K562 (cell line): ENCODE measurements around the gene ST6GALNAC2. TPM values are rescaled to one million over a fixed set of nuclear protein-coding genes. Genes with fewer than 3 reads are reported as not detected.
A peak's percentile ranks its signal among the peaks of the same experiment; 100 is the strongest.

Source experiments
- ATAC-seq: fragments of 200-7000 bp; cut with Tn5 transposase; 3 replicates; pipeline ENCODE4 v1.9.1; 2020; ENCODE audit warnings: moderate library complexity
- BruUV-seq: library from RNA; stranded (reverse); fragments of 400-500 nt; replicated peaks from 2 replicates; lab custom pipeline; 2021; lab: Mats Ljungman, UMichigan
- CTCF ChIA-PET: fragments of 300-600 bp; formaldehyde crosslinking; extraction: SDS; loops from one replicate; lab custom pipeline; 2021; ENCODE audit warnings: low intra/inter-chr PET ratio; lab: Yijun Ruan, JAX
- POLR2A ChIA-PET: fragments of 300-600, 350-650 bp; sonication (Branson Sonifier 250); formaldehyde crosslinking; extraction: SDS; loops from one replicate; lab custom pipeline; 2021; ENCODE audit warnings: antibody characterized with exemption, inconsistent platforms; lab: Yijun Ruan, JAX
- DNase-seq, 4 experiments: peaks; one replicate each; pipeline versions ENCODE4 v3.0.0 to v3.0.0-alpha.2; 2011 to 2018; ENCODE audit warnings: low spot score in 3 of 4, mixed read lengths in 3 of 4; ENCODE audit errors: extremely low read depth in 1 of 4
- FAIRE-seq: peaks from 2 replicates; lab custom pipeline; 2011; peaks lifted over from hg19 to GRCh38; lab: Jason Lieb, UNC
- H2AFZ ChIP-seq: 2 replicates; pipeline ENCODE4 v1.6.0; 2011; ENCODE audit warnings: low read depth, low read length, control low read depth, inconsistent platforms
- H3K27ac ChIP-seq: fragments of 200-600 bp; 3 replicates; pipeline ENCODE4 v1.8.0; 2011; ENCODE audit warnings: low read depth, mild to moderate bottlenecking, control low read depth, inconsistent platforms, low read length, moderate library complexity, mixed read lengths; ENCODE audit errors: extremely low read depth
- H3K27me3 ChIP-seq, 2 experiments: fragments of 300-600 bp in 1 of 2; 2 replicates in 1 of 2; 3 replicates in 1 of 2; pipeline versions ENCODE4 v1.6.0 to v1.8.0; 2011; ENCODE audit warnings: inconsistent platforms in 2 of 2, low read length in 2 of 2, mild to moderate bottlenecking in 1 of 2, mixed read lengths in 1 of 2, moderate library complexity in 1 of 2; ENCODE audit not compliant: control insufficient read depth in 2 of 2, insufficient read depth in 2 of 2
- H3K36me3 ChIP-seq: fragments of 300-600 bp; 3 replicates; pipeline ENCODE4 v1.8.0; 2011; ENCODE audit warnings: mild to moderate bottlenecking, low read length, inconsistent platforms; ENCODE audit not compliant: control insufficient read depth, insufficient read depth
- H3K4me1 ChIP-seq, 2 experiments: fragments of 200-600 bp in 1 of 2; replicated peaks in 1 of 2; 2 replicates in 1 of 2; 3 replicates in 1 of 2; pipeline versions ENCODE4 v1.5.1 to v1.8.0; 2011; ENCODE audit warnings: inconsistent platforms in 2 of 2, low read length in 2 of 2, mild to moderate bottlenecking in 1 of 2, mixed read lengths in 1 of 2, moderate library complexity in 1 of 2; ENCODE audit not compliant: control insufficient read depth in 2 of 2, insufficient read depth in 2 of 2
- H3K4me2 ChIP-seq: 2 replicates; pipeline ENCODE4 v1.6.1; 2011; ENCODE audit warnings: low read length, control low read depth, inconsistent platforms, mixed read lengths; ENCODE audit not compliant: insufficient read depth
- H3K4me3 ChIP-seq: fragments of 200-600 bp; sonication (generic), shearing (Covaris generic); 2 replicates; pipeline ENCODE4 v1.5.1; 2016; ENCODE audit warnings: control low read depth, inconsistent platforms
- H3K79me2 ChIP-seq: fragments of 200-600 bp; 3 replicates; pipeline ENCODE4 v1.8.0; 2011; ENCODE audit warnings: low read length, inconsistent platforms; ENCODE audit not compliant: control insufficient read depth, insufficient read depth
- H3K9ac ChIP-seq, 2 experiments: 2 replicates each; pipeline versions ENCODE4 v1.6.0 to v1.6.1; 2011; ENCODE audit warnings: low read depth in 2 of 2, low read length in 2 of 2, control low read depth in 1 of 2, inconsistent platforms in 1 of 2, mild to moderate bottlenecking in 1 of 2, mixed read lengths in 1 of 2; ENCODE audit not compliant: insufficient read depth in 1 of 2
- H3K9me1 ChIP-seq: one replicate; pipeline ENCODE4 v1.6.0; 2011; ENCODE audit warnings: inconsistent platforms, mild to moderate bottlenecking, low read length, moderate library complexity; ENCODE audit not compliant: control insufficient read depth, insufficient read depth
- H3K9me3 ChIP-seq: replicated peaks from 2 replicates; pipeline ENCODE4 v1.5.1; 2011; ENCODE audit warnings: low read depth, low read length, inconsistent platforms; ENCODE audit not compliant: control insufficient read depth, insufficient read depth
- H4K20me1 ChIP-seq: replicated peaks from 2 replicates; pipeline ENCODE4 v1.6.1; 2011; ENCODE audit warnings: low read length, inconsistent platforms, mixed read lengths; ENCODE audit not compliant: control insufficient read depth, insufficient read depth
- CHD2 ChIP-seq: IDR thresholded peaks from 2 replicates; pipeline ENCODE4 v1.6.1; 2011; ENCODE audit warnings: low read depth, low read length
- GTF2F1 ChIP-seq: IDR thresholded peaks from 2 replicates; pipeline ENCODE4 v1.6.1; 2011; ENCODE audit warnings: low read depth, low read length, improper control_type of control experiment
- HMG20A ChIP-seq: fragments of 450-650 bp; formaldehyde crosslinking; conservative IDR thresholded peaks from 2 replicates; pipeline ENCODE4 v1.4.0; 2020; ENCODE audit warnings: mild to moderate bottlenecking, mixed read lengths
- MLX ChIP-seq, 2 experiments: fragments of 450-650 bp in 1 of 2; sonication (generic) in 1 of 2; formaldehyde crosslinking; conservative IDR thresholded peaks; 2 replicates each; pipeline versions ENCODE4 v1.4.0 to v1.8.1; 2020 to 2022; ENCODE audit warnings: mild to moderate bottlenecking in 1 of 2, missing genetic modification reagents in 1 of 2
- PREB ChIP-seq: sonication (generic); formaldehyde crosslinking; IDR thresholded peaks from 2 replicates; pipeline ENCODE4 v1.8.1; 2023; ENCODE audit warnings: mild to moderate bottlenecking, missing genetic modification reagents
- WGBS: fragments of 100-300 bp; shearing (Covaris generic); methylation state at CpG from one replicate; pipeline ENCODE4 v1.1.6; 2016; ENCODE audit warnings: low coverage, mixed read lengths; ENCODE audit not compliant: insufficient coverage; ENCODE audit errors: missing lambda C conversion rate; 5-methylcytosine and 5-hydroxymethylcytosine counted together
- in situ Hi-C: fragments of 300-500 bp; cut with MboI; formaldehyde crosslinking; loops from 4 replicates; pipeline ENCODE4 v1.15.0; 2018; ENCODE audit warnings: inconsistent platforms, mixed read lengths
- intact Hi-C: fragments of 100-400 bp; cut with micrococcal nuclease; formaldehyde crosslinking; loops from 2 replicates; pipeline ENCODE4 v1.14.2; 2022
- polyA plus RNA-seq, 8 experiments: library from polyadenylated mRNA; depleted of rRNA in 4 of 8; stranded (reverse) in 5 of 8; unstranded in 3 of 8; fragments of >200 nt; fragmentation: Nextera tagmentation in 2 of 8; fragmentation: Illumina TruSeq in 1 of 8; extraction: Ambion mirVana in 2 of 8; extraction: Trizol in 1 of 8; gene quantifications; 2 replicates each; pipeline versions ENCODE4 v1.2.1 to v1.2.3, GENCODE V29; 2011 to 2014; ENCODE audit warnings: inconsistent platforms in 1 of 8, missing spikeins in 1 of 8
- total RNA-seq, 7 experiments: library from RNA; depleted of rRNA in 6 of 7; stranded (reverse); fragments of >200 nt in 6 of 7; fragmentation: Illumina TruSeq in 2 of 7; extraction: Trizol in 2 of 7; gene quantifications; 2 replicates each; pipeline versions ENCODE4 v1.2.1 to v1.2.3, GENCODE V29; 2011 to 2021; ENCODE audit warnings: low replicate concordance in 1 of 7

Gene ST6GALNAC2
- total and polyA plus RNA-seq, 9 of the 15 experiments (the other 6 are each of a cell fraction or from before 2014, with no cell fraction given): 0.18 TPM; not detected in 8

- Histone ChIP-seq H3K4me3 (no peak overlapping the region), H4K20me1 (no peaks in the 10 kb centered on the region), H3K36me3 (no peaks in the 10 kb centered on the region; the same call in 2 of the 3 replicates), H3K27me3 (no peaks in the 10 kb centered on the region), H3K27ac (no peak overlapping the region), H3K79me2 (no peaks in the 10 kb centered on the region), H3K4me2 (no peak overlapping the region)
- 77% methylated on average over 17 of the region's 18 CpGs for WGBS
- in situ Hi-C loops: no loop called here
- POLR2A ChIA-PET: interaction anchor here (0.6 to 0.7 kb wide), 4 partner anchors 25 to 635 kb away, joined by 3 to 4 read pairs (median 3); no protein-coding TSS in a partner anchor
- CTCF ChIA-PET: no interaction called here
- FAIRE-seq: no peak
- intact Hi-C loops: no loop called here
- TF ChIP-seq HMG20A (CRISPR knock-in tag): no peak
- TF ChIP-seq CHD2: no peak
- TF ChIP-seq PREB (CRISPR knock-in tag): no peak
- no peak for TF ChIP-seq GTF2F1
- TF ChIP-seq MLX (CRISPR knock-in tag; conservative IDR thresholded peaks at IDR 0.05): no peak
- TF ChIP-seq, all 486 proteins: peak for 0
- ATAC-seq: no peak
- H3K9me3 ChIP-seq: no peaks in the 10 kb centered on the region
- no peaks in the 10 kb centered on the region for H3K9me1 ChIP-seq
- peak overlapping the region; percentile 97 for H2AFZ ChIP-seq
- BruUV-seq: no TSS peak
- peaks cover 30 to 62% of the 10 kb centered on the region in 2 experiments for H3K4me1 ChIP-seq
- no peak for DNase-seq
- peak overlapping the region in 1 of 2 experiments; percentile 90; a peak in 3 of 4 replicates for H3K9ac ChIP-seq
Observed at GRCh38 chr17:76531486-76532038, 54.1 kb downstream of the ST6GALNAC2 start.
